AG09309 (cell line): ENCODE results near the gene TBC1D10A.

Experiments
- DNase-seq: peaks from one replicate; pipeline ENCODE4 v3.0.0-alpha.2; 2010; ENCODE audit warnings: low read depth
- H3K4me3 ChIP-seq: 2 replicates; pipeline ENCODE4 v1.5.1; 2011; ENCODE audit warnings: mild to moderate bottlenecking, low read depth, low read length, moderate library complexity; ENCODE audit not compliant: control insufficient read depth
- TF ChIP-seq, protein P1 (sequence below): IDR thresholded peaks from 2 replicates; pipeline ENCODE4 v1.5.1; 2011; ENCODE audit warnings: mild to moderate bottlenecking, low read depth, low read length, inconsistent platforms; ENCODE audit not compliant: insufficient read depth, control insufficient read depth; ENCODE audit errors: missing control alignments

Gene TBC1D10A

DNA sequence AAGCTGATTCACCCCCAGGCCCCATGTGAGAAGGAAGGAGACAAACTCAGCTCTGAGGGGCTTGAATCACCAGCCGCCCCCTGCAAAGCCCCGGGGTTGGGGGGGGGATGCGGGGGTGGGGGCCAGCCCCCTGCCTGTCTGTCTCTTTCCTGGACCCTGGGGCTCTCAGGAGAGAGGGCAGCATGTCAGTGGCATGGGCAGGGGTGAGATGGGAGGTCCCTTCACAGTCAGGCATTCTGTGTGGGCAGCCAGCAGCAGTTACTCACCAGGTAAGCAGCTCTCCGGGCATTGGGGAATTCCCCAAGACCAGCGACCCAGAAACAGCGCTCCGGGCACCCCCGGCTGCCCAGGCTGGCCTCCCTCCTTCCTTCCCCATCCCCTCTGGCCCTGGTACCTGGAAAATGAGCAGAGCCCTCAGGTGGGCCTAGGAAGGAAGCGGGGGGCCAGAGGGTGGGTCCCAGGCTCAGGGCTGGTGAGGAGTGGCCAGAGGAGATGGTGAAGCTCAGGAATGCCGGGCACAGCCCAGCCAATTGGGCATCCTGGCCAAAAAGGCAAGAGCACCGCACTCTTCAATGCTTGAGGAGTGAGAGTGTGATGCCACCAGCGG, 76.0 kb downstream of the TBC1D10A start:
- no peak overlapping the region for H3K4me3 ChIP-seq
- no peak for DNase-seq
- TF ChIP-seq, protein P1, sequence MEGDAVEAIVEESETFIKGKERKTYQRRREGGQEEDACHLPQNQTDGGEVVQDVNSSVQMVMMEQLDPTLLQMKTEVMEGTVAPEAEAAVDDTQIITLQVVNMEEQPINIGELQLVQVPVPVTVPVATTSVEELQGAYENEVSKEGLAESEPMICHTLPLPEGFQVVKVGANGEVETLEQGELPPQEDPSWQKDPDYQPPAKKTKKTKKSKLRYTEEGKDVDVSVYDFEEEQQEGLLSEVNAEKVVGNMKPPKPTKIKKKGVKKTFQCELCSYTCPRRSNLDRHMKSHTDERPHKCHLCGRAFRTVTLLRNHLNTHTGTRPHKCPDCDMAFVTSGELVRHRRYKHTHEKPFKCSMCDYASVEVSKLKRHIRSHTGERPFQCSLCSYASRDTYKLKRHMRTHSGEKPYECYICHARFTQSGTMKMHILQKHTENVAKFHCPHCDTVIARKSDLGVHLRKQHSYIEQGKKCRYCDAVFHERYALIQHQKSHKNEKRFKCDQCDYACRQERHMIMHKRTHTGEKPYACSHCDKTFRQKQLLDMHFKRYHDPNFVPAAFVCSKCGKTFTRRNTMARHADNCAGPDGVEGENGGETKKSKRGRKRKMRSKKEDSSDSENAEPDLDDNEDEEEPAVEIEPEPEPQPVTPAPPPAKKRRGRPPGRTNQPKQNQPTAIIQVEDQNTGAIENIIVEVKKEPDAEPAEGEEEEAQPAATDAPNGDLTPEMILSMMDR: no peak

GRCh38 chr22:30250039-30250565, 76.6 kb downstream of the TBC1D10A start:
- no peak for DNase-seq
- H3K4me3 ChIP-seq: no peak overlapping the region
- TF ChIP-seq, protein P1: no peak

- no peak overlapping the region for H3K4me3 ChIP-seq
- TF ChIP-seq, protein P1: no peak
- no peak for DNase-seq
Observed at GRCh38 chr22:30249049-30250038, 77.4 kb downstream of the TBC1D10A start.

DNA sequence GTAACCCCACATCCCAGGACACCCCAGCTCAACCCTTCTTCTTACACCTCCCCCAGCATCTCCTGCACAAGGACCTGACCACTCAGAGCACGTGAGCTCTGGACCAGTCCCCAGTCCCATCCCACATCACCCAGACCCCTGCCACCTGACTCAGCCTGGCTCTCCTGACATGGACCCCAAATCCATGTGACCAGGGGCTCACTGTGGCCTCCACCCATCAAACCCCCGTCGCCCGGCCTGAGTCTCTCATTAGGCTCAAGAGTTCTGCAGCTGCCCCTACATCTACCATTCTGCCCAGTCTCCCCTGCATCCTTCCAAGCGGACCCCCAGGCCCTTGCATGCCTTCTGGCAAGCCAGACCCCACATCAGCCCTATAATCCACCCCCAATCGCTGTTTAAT, 78.3 kb downstream of the TBC1D10A start:
- H3K4me3 ChIP-seq: no peak overlapping the region
- TF ChIP-seq, protein P1: no peak
- no peak for DNase-seq

GRCh38 chr22:30247974-30248373, 78.8 kb downstream of the TBC1D10A start:
- H3K4me3 ChIP-seq: no peak overlapping the region
- TF ChIP-seq, protein P1: no peak
- DNase-seq: no peak

GRCh38 chr22:30247561-30247960, 79.2 kb downstream of the TBC1D10A start:
- TF ChIP-seq, protein P1: no peak
- no peak overlapping the region for H3K4me3 ChIP-seq
- DNase-seq: no peak
